Measurements from ENCODE around the gene STK39.
A peak's percentile ranks its signal among the peaks of the same experiment; 100 is the strongest.

Gene STK39

GRCh38 chr2:168005586-168005985 is 241.8 kb downstream of the STK39 start:
- Histone ChIP-seq H3K27ac (no peak overlapping the region), H3K9me3 (ENCODE audit: severe bottlenecking) (no peaks in the 10 kb centered on the region), H3K4me3 (ENCODE audit: low read depth, low read length) (no peak overlapping the region), H3K36me3 (peaks cover 10% of the 10 kb centered on the region; the same call in 1 of the 2 replicates), H3K27me3 (ENCODE audit: insufficient read depth, low read depth, severe bottlenecking) (no peaks in the 10 kb centered on the region)
- TF ChIP-seq CTCF (IDR thresholded peaks at IDR 0.05; ENCODE audit: low read depth, low read length): no peak
- no peak for DNase-seq

GRCh38 chr2:168003876-168004275 is 243.5 kb downstream of the STK39 start:
- Histone ChIP-seq H3K27me3 (ENCODE audit: insufficient read depth, low read depth, severe bottlenecking) (no peaks in the 10 kb centered on the region), H3K9me3 (ENCODE audit: severe bottlenecking) (no peaks in the 10 kb centered on the region), H3K4me3 (ENCODE audit: low read depth, low read length) (no peak overlapping the region), H3K36me3 (0 out of 2 replicates have a peak, but pooled peaks cover 3% of the 10 kb centered on the region), H3K27ac (peak overlapping the region; percentile 82)
- DNase-seq: peak; percentile 35
- no peak for TF ChIP-seq CTCF (IDR thresholded peaks at IDR 0.05; ENCODE audit: low read depth, low read length)

GRCh38 chr2:168002021-168002553 is 245.3 kb downstream of the STK39 start:
- H3K4me3 ChIP-seq (ENCODE audit: low read depth, low read length): no peak overlapping the region
- H3K27me3 ChIP-seq (ENCODE audit: insufficient read depth, low read depth, severe bottlenecking): no peaks in the 10 kb centered on the region
- H3K9me3 ChIP-seq (ENCODE audit: severe bottlenecking): no peaks in the 10 kb centered on the region
- peak overlapping the region; percentile 82 for H3K27ac ChIP-seq
- no peaks in the 10 kb centered on the region; the same call in 1 of the 2 replicates for H3K36me3 ChIP-seq
- TF ChIP-seq CTCF (IDR thresholded peaks at IDR 0.05; ENCODE audit: low read depth, low read length): no peak
- peak; percentile 52 for DNase-seq

GRCh38 chr2:167992278-167992677 is 255.1 kb downstream of the STK39 start:
- no peak for TF ChIP-seq CTCF (IDR thresholded peaks at IDR 0.05; ENCODE audit: low read depth, low read length)
- DNase-seq: no peak

GRCh38 chr2:167990062-167990461 is 257.3 kb downstream of the STK39 start:
- TF ChIP-seq CTCF (IDR thresholded peaks at IDR 0.05; ENCODE audit: low read depth, low read length): no peak
- no peaks in the 10 kb centered on the region for H3K36me3 ChIP-seq
- DNase-seq: no peak
- H3K9me3 ChIP-seq (ENCODE audit: severe bottlenecking): no peaks in the 10 kb centered on the region
- H3K27me3 ChIP-seq (ENCODE audit: insufficient read depth, low read depth, severe bottlenecking): no peaks in the 10 kb centered on the region
- no peak overlapping the region for H3K27ac ChIP-seq
- H3K4me3 ChIP-seq (ENCODE audit: low read depth, low read length): no peak overlapping the region

More at GRCh38 chr2:167992278-167992677, 255.1 kb downstream of the STK39 start:
- Histone ChIP-seq H3K27ac (no peak overlapping the region), H3K27me3 (ENCODE audit: insufficient read depth, low read depth, severe bottlenecking) (no peaks in the 10 kb centered on the region), H3K4me3 (ENCODE audit: low read depth, low read length) (no peak overlapping the region), H3K9me3 (ENCODE audit: severe bottlenecking) (no peaks in the 10 kb centered on the region), H3K36me3 (peaks cover 4% of the 10 kb centered on the region; the same call in 1 of the 2 replicates)

GRCh38 chr2:167988296-167988695 is 259.1 kb downstream of the STK39 start:
- no peak for TF ChIP-seq CTCF (IDR thresholded peaks at IDR 0.05; ENCODE audit: low read depth, low read length)
- no peaks in the 10 kb centered on the region for H3K9me3 ChIP-seq (ENCODE audit: severe bottlenecking)
- H3K4me3 ChIP-seq (ENCODE audit: low read depth, low read length): no peak overlapping the region
- no peaks in the 10 kb centered on the region for H3K27me3 ChIP-seq (ENCODE audit: insufficient read depth, low read depth, severe bottlenecking)
- H3K36me3 ChIP-seq: no peaks in the 10 kb centered on the region; the same call in 1 of the 2 replicates
- H3K27ac ChIP-seq: peak overlapping the region; percentile 57
- DNase-seq: no peak

Measured in WERI-Rb-1 (cell line).